ENCODE measurements around the gene STAG1.
A peak's percentile ranks its signal among the peaks of the same experiment; 100 is the strongest.
"Not testable (repeated sequence)": the region's sequence is repeated elsewhere in the genome, so short reads cannot be mapped to it uniquely, and the experiment has no call there.

Gene STAG1

GRCh38 chr3:136559896-136560295, 192.3 kb downstream of the STAG1 start:
- Histone ChIP-seq H3F3A (ENCODE audit: insufficient read depth) (no peaks in the 10 kb centered on the region), H3K79me2 (ENCODE audit: insufficient read depth, low read length) (peaks cover 10% of the 10 kb centered on the region; the same call in 1 of the 2 replicates)

GRCh38 chr3:136549461-136549860, 202.7 kb downstream of the STAG1 start:
- peaks cover 10% of the 10 kb centered on the region for H3K79me2 ChIP-seq (ENCODE audit: insufficient read depth, low read length)
- not testable (repeated sequence) for H2AFZ ChIP-seq (ENCODE audit: low read depth, low read length, severe bottlenecking); H3K27ac ChIP-seq (ENCODE audit: low read depth, low read length); H3K4me2 ChIP-seq (ENCODE audit: low read depth, low read length, poor library complexity, severe bottlenecking); H4K20me1 ChIP-seq (ENCODE audit: low read depth, low read length); H3K36me3 ChIP-seq (ENCODE audit: low read length); H3K9me2 ChIP-seq (replicated peaks; ENCODE audit: insufficient read depth, low read length); H3K4me3 ChIP-seq (ENCODE audit: insufficient read depth, low read length, poor library complexity, severe bottlenecking); H3K27me3 ChIP-seq (ENCODE audit: low read length); H3K9ac ChIP-seq (ENCODE audit: low read length); H3K9me3 ChIP-seq (ENCODE audit: insufficient read depth, low read length)
- H3F3A ChIP-seq (ENCODE audit: insufficient read depth), result peaks cover 13% of the 10 kb centered on the region; the same call in 1 of the 2 replicates

More at GRCh38 chr3:136559896-136560295, 192.3 kb downstream of the STAG1 start:
- Histone ChIP-seq H3K36me3 (ENCODE audit: low read length) (no peaks in the 10 kb centered on the region), H3K27me3 (ENCODE audit: low read length) (no peaks in the 10 kb centered on the region), H4K20me1 (ENCODE audit: low read depth, low read length) (no peaks in the 10 kb centered on the region), H3K9ac (ENCODE audit: low read length) (no peak overlapping the region), H3K27ac (ENCODE audit: low read depth, low read length) (no peak overlapping the region), H2AFZ (ENCODE audit: low read depth, low read length, severe bottlenecking) (no peak overlapping the region), H3K9me3 (ENCODE audit: insufficient read depth, low read length) (no peaks in the 10 kb centered on the region), H3K4me3 (ENCODE audit: insufficient read depth, low read length, poor library complexity, severe bottlenecking) (no peak overlapping the region), H3K4me2 (ENCODE audit: low read depth, low read length, poor library complexity, severe bottlenecking) (no peak overlapping the region), H3K9me2 (replicated peaks; ENCODE audit: insufficient read depth, low read length) (no peaks in the 10 kb centered on the region)
- no peak for TF ChIP-seq EZH2phosphoT487 (conservative IDR thresholded peaks at IDR 0.05; ENCODE audit: low read length)
- no peak for TF ChIP-seq CTCF (IDR thresholded peaks at IDR 0.05; ENCODE audit: insufficient read depth, low read length, poor library complexity, severe bottlenecking)

GRCh38 chr3:136547293-136547692, 204.9 kb downstream of the STAG1 start:
- peak overlapping the region; percentile 22; the same call in 1 of the 2 replicates for H3K27ac ChIP-seq (ENCODE audit: low read depth, low read length)
- no peak overlapping the region for H3K4me3 ChIP-seq (ENCODE audit: insufficient read depth, low read length, poor library complexity, severe bottlenecking)
- H3K36me3 ChIP-seq (ENCODE audit: low read length), result no peaks in the 10 kb centered on the region

More at GRCh38 chr3:136547293-136547692, 204.9 kb downstream of the STAG1 start:
- no peak for TF ChIP-seq EZH2phosphoT487 (conservative IDR thresholded peaks at IDR 0.05; ENCODE audit: low read length)
- TF ChIP-seq CTCF (IDR thresholded peaks at IDR 0.05; ENCODE audit: insufficient read depth, low read length, poor library complexity, severe bottlenecking), result no peak
- Histone ChIP-seq H3K9me3 (ENCODE audit: insufficient read depth, low read length) (no peaks in the 10 kb centered on the region), H3K27me3 (ENCODE audit: low read length) (no peaks in the 10 kb centered on the region), H3K9me2 (replicated peaks; ENCODE audit: insufficient read depth, low read length) (no peaks in the 10 kb centered on the region), H3K4me2 (ENCODE audit: low read depth, low read length, poor library complexity, severe bottlenecking) (no peak overlapping the region), H2AFZ (ENCODE audit: low read depth, low read length, severe bottlenecking) (no peak overlapping the region), H4K20me1 (ENCODE audit: low read depth, low read length) (no peaks in the 10 kb centered on the region), H3K9ac (ENCODE audit: low read length) (no peak overlapping the region), H3F3A (ENCODE audit: insufficient read depth) (peaks cover 13% of the 10 kb centered on the region; the same call in 1 of the 2 replicates), H3K79me2 (ENCODE audit: insufficient read depth, low read length) (peaks cover 11% of the 10 kb centered on the region; the same call in 1 of the 2 replicates)

All from SU-DHL-6 (cell line).